ENCODE data around the gene PCDHGA1.
"Not testable (repeated sequence)": the region's sequence is repeated elsewhere in the genome, so short reads cannot be mapped to it uniquely, and the experiment has no call there.

PCDHGA1 gene

GRCh38 chr5:141332571-141332970, 2.3 kb downstream of the PCDHGA1 start:
- not testable (repeated sequence) for H3K9ac ChIP-seq (ENCODE audit: low read length); H3K23ac ChIP-seq (ENCODE audit: low read length); H3K27me3 ChIP-seq (ENCODE audit: insufficient read depth, low read length); H3K27ac ChIP-seq (ENCODE audit: low read depth, low read length); H3K4me3 ChIP-seq (ENCODE audit: low read depth, low read length); DNase-seq; H4K91ac ChIP-seq (ENCODE audit: low read depth, low read length); H3K36me3 ChIP-seq (ENCODE audit: control insufficient read depth in 1 of 2, insufficient read depth in 2 of 2, low read length in 2 of 2); H3K4ac ChIP-seq (ENCODE audit: low read depth, low read length); H2AFZ ChIP-seq (ENCODE audit: insufficient read depth, low read length, poor library complexity); H4K12ac ChIP-seq (ENCODE audit: low read depth, low read length); H2BK12ac ChIP-seq (ENCODE audit: low read length); H3K4me1 ChIP-seq (ENCODE audit: control insufficient read depth in 1 of 2, insufficient read depth in 2 of 2, low read length in 2 of 2); H3K79me2 ChIP-seq (ENCODE audit: control insufficient read depth, insufficient read depth, low read length, poor library complexity); H3K79me1 ChIP-seq (ENCODE audit: low read length); H2BK5ac ChIP-seq (ENCODE audit: low read depth, low read length, poor library complexity); H3K18ac ChIP-seq (ENCODE audit: low read length); H4K8ac ChIP-seq (ENCODE audit: low read depth, low read length); H3K14ac ChIP-seq (ENCODE audit: low read length); H3K4me2 ChIP-seq (ENCODE audit: low read length); H2BK120ac ChIP-seq (ENCODE audit: insufficient read depth, low read length, poor library complexity); H2AK5ac ChIP-seq (ENCODE audit: low read length)
- peaks cover 27% of the 10 kb centered on the region for H3K9me3 ChIP-seq (ENCODE audit: insufficient read depth, low read depth, low read length)
- no CpG with 5 or more reads among the region's 39 CpGs for WGBS (ENCODE audit: extremely low coverage, insufficient coverage, insufficient read length)

- Histone ChIP-seq H4K12ac (ENCODE audit: low read depth, low read length) (no peak within 1 kb of the TSS), H3K27ac (ENCODE audit: low read depth, low read length) (no peak within 1 kb of the TSS), H2BK5ac (ENCODE audit: low read depth, low read length, poor library complexity) (no peak within 1 kb of the TSS), H3K9me3 (ENCODE audit: insufficient read depth, low read depth, low read length) (peaks cover 16% of the 10 kb centered on the region), H3K9ac (ENCODE audit: low read length) (no peak within 1 kb of the TSS), H3K4ac (ENCODE audit: low read depth, low read length) (no peak within 1 kb of the TSS), H2BK120ac (ENCODE audit: insufficient read depth, low read length, poor library complexity) (no peak within 1 kb of the TSS), H3K79me1 (ENCODE audit: low read length) (no peaks in the 10 kb centered on the region), H3K18ac (ENCODE audit: low read length) (no peak within 1 kb of the TSS), H3K4me3 (ENCODE audit: low read depth, low read length) (no peak within 1 kb of the TSS), H4K8ac (ENCODE audit: low read depth, low read length) (no peak within 1 kb of the TSS), H3K14ac (ENCODE audit: low read length) (no peak within 1 kb of the TSS), H3K79me2 (ENCODE audit: control insufficient read depth, insufficient read depth, low read length, poor library complexity) (no peaks in the 10 kb centered on the region), H2BK12ac (ENCODE audit: low read length) (no peak within 1 kb of the TSS), H3K36me3 (ENCODE audit: control insufficient read depth in 1 of 2, insufficient read depth in 2 of 2, low read length in 2 of 2) (no peaks in the 10 kb centered on the region), H3K23ac (ENCODE audit: low read length) (no peak within 1 kb of the TSS), H2AK5ac (ENCODE audit: low read length) (no peak within 1 kb of the TSS), H3K4me2 (ENCODE audit: low read length) (no peak within 1 kb of the TSS), H2AFZ (ENCODE audit: insufficient read depth, low read length, poor library complexity) (no peak within 1 kb of the TSS), H3K27me3 (ENCODE audit: insufficient read depth, low read length) (no peaks in the 10 kb centered on the region), H4K91ac (ENCODE audit: low read depth, low read length) (no peak within 1 kb of the TSS), H3K4me1 (ENCODE audit: control insufficient read depth in 1 of 2, insufficient read depth in 2 of 2, low read length in 2 of 2) (no peaks in the 10 kb centered on the region)
- no CpG with 5 or more reads among the region's 27 CpGs for WGBS (ENCODE audit: extremely low coverage, insufficient coverage, insufficient read length)
- no peak for DNase-seq
Observed at GRCh38 chr5:141338538-141339306, 8.4 kb downstream of the PCDHGA1 start, which contains the start of gene PCDHGA2. PCDHGA2 (plus strand) TSS chr5:141338760.

DNA sequence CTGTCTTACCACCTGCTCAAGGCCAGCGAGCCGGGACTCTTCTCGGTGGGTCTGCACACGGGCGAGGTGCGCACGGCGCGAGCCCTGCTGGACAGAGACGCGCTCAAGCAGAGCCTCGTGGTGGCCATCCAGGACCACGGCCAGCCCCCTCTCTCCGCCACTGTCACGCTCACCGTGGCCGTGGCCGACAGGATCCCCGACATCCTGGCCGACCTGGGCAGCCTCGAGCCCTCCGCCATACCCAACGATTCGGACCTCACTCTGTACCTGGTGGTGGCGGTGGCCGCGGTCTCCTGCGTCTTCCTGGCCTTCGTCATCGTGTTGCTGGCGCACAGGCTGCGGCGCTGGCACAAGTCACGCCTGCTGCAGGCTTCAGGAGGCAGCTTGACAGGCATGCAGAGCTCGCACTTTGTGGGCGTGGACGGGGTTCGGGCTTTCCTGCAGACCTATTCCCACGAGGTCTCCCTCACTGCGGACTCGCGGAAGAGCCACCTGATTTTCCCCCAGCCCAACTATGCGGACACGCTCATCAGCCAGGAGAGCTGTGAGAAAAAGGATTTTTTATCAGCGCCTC, 10.6 kb downstream of the PCDHGA1 start:
- H3K14ac ChIP-seq (ENCODE audit: low read length); H3K79me2 ChIP-seq (ENCODE audit: control insufficient read depth, insufficient read depth, low read length, poor library complexity); H2BK12ac ChIP-seq (ENCODE audit: low read length); H3K18ac ChIP-seq (ENCODE audit: low read length); H3K4ac ChIP-seq (ENCODE audit: low read depth, low read length); H4K8ac ChIP-seq (ENCODE audit: low read depth, low read length); H4K91ac ChIP-seq (ENCODE audit: low read depth, low read length); H3K23ac ChIP-seq (ENCODE audit: low read length); H3K4me1 ChIP-seq (ENCODE audit: control insufficient read depth in 1 of 2, insufficient read depth in 2 of 2, low read length in 2 of 2); DNase-seq; H2AFZ ChIP-seq (ENCODE audit: insufficient read depth, low read length, poor library complexity); H3K79me1 ChIP-seq (ENCODE audit: low read length); H4K12ac ChIP-seq (ENCODE audit: low read depth, low read length); H3K36me3 ChIP-seq (ENCODE audit: control insufficient read depth in 1 of 2, insufficient read depth in 2 of 2, low read length in 2 of 2); H3K9ac ChIP-seq (ENCODE audit: low read length); H3K27me3 ChIP-seq (ENCODE audit: insufficient read depth, low read length); H2BK5ac ChIP-seq (ENCODE audit: low read depth, low read length, poor library complexity); H3K4me2 ChIP-seq (ENCODE audit: low read length); H2AK5ac ChIP-seq (ENCODE audit: low read length); H3K27ac ChIP-seq (ENCODE audit: low read depth, low read length); H2BK120ac ChIP-seq (ENCODE audit: insufficient read depth, low read length, poor library complexity); H3K4me3 ChIP-seq (ENCODE audit: low read depth, low read length): not testable (repeated sequence)
- no CpG with 5 or more reads among the region's 45 CpGs for WGBS (ENCODE audit: extremely low coverage, insufficient coverage, insufficient read length)
- peaks cover 25% of the 10 kb centered on the region for H3K9me3 ChIP-seq (ENCODE audit: insufficient read depth, low read depth, low read length)

DNA sequence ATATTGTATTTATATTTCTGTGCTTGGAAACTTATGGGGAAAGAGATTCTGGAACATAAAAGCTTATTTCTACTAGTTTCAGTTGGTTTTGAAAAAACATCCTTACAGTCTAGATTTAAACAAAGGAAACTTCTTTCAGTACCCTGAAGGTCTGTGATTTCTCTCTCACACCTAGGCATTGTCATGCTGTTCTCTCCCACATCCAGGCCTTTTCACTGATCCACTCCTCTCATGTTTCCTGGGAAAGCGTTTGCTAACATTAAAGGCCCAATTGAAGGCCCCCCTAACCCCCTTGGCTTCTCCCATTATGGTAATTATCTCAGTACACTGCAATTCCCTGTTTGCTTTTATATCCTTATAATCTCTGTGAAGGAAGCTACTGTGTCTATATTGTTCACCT, 12.5 kb downstream of the PCDHGA1 start:
- Histone ChIP-seq H3K36me3 (ENCODE audit: control insufficient read depth in 1 of 2, insufficient read depth in 2 of 2, low read length in 2 of 2) (no peaks in the 10 kb centered on the region), H4K12ac (ENCODE audit: low read depth, low read length) (no peak overlapping the region), H3K4me3 (ENCODE audit: low read depth, low read length) (no peak overlapping the region), H2BK12ac (ENCODE audit: low read length) (no peak overlapping the region), H2BK5ac (ENCODE audit: low read depth, low read length, poor library complexity) (no peak overlapping the region), H3K14ac (ENCODE audit: low read length) (no peak overlapping the region), H3K9ac (ENCODE audit: low read length) (no peak overlapping the region), H3K79me2 (ENCODE audit: control insufficient read depth, insufficient read depth, low read length, poor library complexity) (no peaks in the 10 kb centered on the region), H3K18ac (ENCODE audit: low read length) (no peak overlapping the region), H3K4me2 (ENCODE audit: low read length) (no peak overlapping the region), H2AK5ac (ENCODE audit: low read length) (no peak overlapping the region), H3K4me1 (ENCODE audit: control insufficient read depth in 1 of 2, insufficient read depth in 2 of 2, low read length in 2 of 2) (no peaks in the 10 kb centered on the region), H2AFZ (ENCODE audit: insufficient read depth, low read length, poor library complexity) (no peak overlapping the region), H4K91ac (ENCODE audit: low read depth, low read length) (no peak overlapping the region), H3K23ac (ENCODE audit: low read length) (no peak overlapping the region), H4K8ac (ENCODE audit: low read depth, low read length) (no peak overlapping the region), H3K27me3 (ENCODE audit: insufficient read depth, low read length) (no peaks in the 10 kb centered on the region), H3K9me3 (ENCODE audit: insufficient read depth, low read depth, low read length) (peaks cover 25% of the 10 kb centered on the region), H2BK120ac (ENCODE audit: insufficient read depth, low read length, poor library complexity) (no peak overlapping the region), H3K79me1 (ENCODE audit: low read length) (no peaks in the 10 kb centered on the region), H3K4ac (ENCODE audit: low read depth, low read length) (no peak overlapping the region), H3K27ac (ENCODE audit: low read depth, low read length) (no peak overlapping the region)
- DNase-seq: no peak
- WGBS (ENCODE audit: extremely low coverage, insufficient coverage, insufficient read length): no CpG with 5 or more reads among the region's 1 CpG

Measured in trophoblast cell (in vitro differentiated cells and primary cell).